ENCODE results near the gene SRSF1. TPM values are rescaled to one million over a fixed set of nuclear protein-coding genes. Genes with fewer than 3 reads are reported as not detected.

Gene SRSF1
- total RNA-seq, 1 experiment from 2014 or later: 232 TPM

DNA sequence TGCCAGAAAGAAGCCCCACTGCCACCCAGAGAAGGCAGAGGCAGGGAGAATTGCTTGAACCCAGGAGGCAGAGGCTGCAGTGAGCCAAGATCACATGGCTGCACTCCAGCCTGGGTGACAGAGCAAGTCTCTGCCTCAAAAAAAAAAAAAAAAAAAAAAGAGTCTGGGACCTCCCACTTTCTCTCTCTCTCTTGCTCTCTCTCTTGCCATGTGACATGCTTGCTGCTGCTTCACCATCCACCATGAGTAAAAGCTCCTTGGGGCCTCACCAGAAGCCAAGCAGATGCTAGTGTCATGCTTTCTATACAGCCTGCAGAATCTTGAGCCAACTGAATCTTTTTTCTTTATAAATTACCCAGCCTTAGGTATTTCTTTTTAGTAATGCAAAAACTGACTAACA, 21.5 kb upstream of the SRSF1 start:
- peaks cover 26% of the 10 kb centered on the region for H3K27me3 Mint-ChIP-seq (ENCODE audit: unreplicated experiment)
- H3K4me1 Mint-ChIP-seq (ENCODE audit: low read depth, unreplicated experiment): no peaks in the 10 kb centered on the region

GRCh38 chr17:58020401-58020800, 13.4 kb upstream of the SRSF1 start:
- H3K9me3 Mint-ChIP-seq (ENCODE audit: low read depth, unreplicated experiment): no peaks in the 10 kb centered on the region
- H3K36me3 Mint-ChIP-seq (ENCODE audit: insufficient read depth, unreplicated experiment): peaks cover 5% of the 10 kb centered on the region
- CTCF ChIA-PET: no interaction called here
- no peak overlapping the region for H3K4me3 Mint-ChIP-seq (ENCODE audit: low read depth, unreplicated experiment)
- BruUV-seq (replicated peaks): no TSS peak
- H3K4me1 Mint-ChIP-seq (ENCODE audit: low read depth, unreplicated experiment): no peaks in the 10 kb centered on the region
- no peak overlapping the region for H3K27ac Mint-ChIP-seq (ENCODE audit: unreplicated experiment)
- DNase-seq: no peak
- TF ChIP-seq CTCF (IDR thresholded peaks at IDR 0.05; ENCODE audit: unreplicated experiment): no peak
- intact Hi-C loops (cut with micrococcal nuclease; ENCODE audit: unreplicated experiment): no loop called here
- H3K27me3 Mint-ChIP-seq (ENCODE audit: unreplicated experiment): peaks cover 3% of the 10 kb centered on the region

More for the DNA sequence above, 21.5 kb upstream of the SRSF1 start:
- H3K9me3 Mint-ChIP-seq (ENCODE audit: low read depth, unreplicated experiment): peaks cover 5% of the 10 kb centered on the region
- CTCF ChIA-PET: no interaction called here
- H3K27ac Mint-ChIP-seq (ENCODE audit: unreplicated experiment): no peak overlapping the region
- no peak for TF ChIP-seq CTCF (IDR thresholded peaks at IDR 0.05; ENCODE audit: unreplicated experiment)
- H3K36me3 Mint-ChIP-seq (ENCODE audit: insufficient read depth, unreplicated experiment): no peaks in the 10 kb centered on the region
- no peak for DNase-seq
- BruUV-seq (replicated peaks): no TSS peak
- H3K4me3 Mint-ChIP-seq (ENCODE audit: low read depth, unreplicated experiment): no peak overlapping the region
- intact Hi-C loops (cut with micrococcal nuclease; ENCODE audit: unreplicated experiment): no loop called here

- Mint-ChIP-seq H3K27me3 (ENCODE audit: unreplicated experiment) (no peaks in the 10 kb centered on the region), H3K36me3 (ENCODE audit: insufficient read depth, unreplicated experiment) (peaks cover 5% of the 10 kb centered on the region), H3K27ac (ENCODE audit: unreplicated experiment) (no peak overlapping the region), H3K4me3 (ENCODE audit: low read depth, unreplicated experiment) (no peak overlapping the region), H3K9me3 (ENCODE audit: low read depth, unreplicated experiment) (no peaks in the 10 kb centered on the region), H3K4me1 (ENCODE audit: low read depth, unreplicated experiment) (no peaks in the 10 kb centered on the region)
- DNase-seq: no peak
- no peak for TF ChIP-seq CTCF (IDR thresholded peaks at IDR 0.05; ENCODE audit: unreplicated experiment)
- intact Hi-C loops (cut with micrococcal nuclease; ENCODE audit: unreplicated experiment): no loop called here
- BruUV-seq (replicated peaks): no TSS peak
- CTCF ChIA-PET: interaction anchor here (0.8 kb wide), 1 partner anchor 65 kb away, joined by 3 read pairs; no protein-coding TSS in a partner anchor
Observed at GRCh38 chr17:58019521-58019920, 12.5 kb upstream of the SRSF1 start.

- Mint-ChIP-seq H3K4me1 (ENCODE audit: low read depth, unreplicated experiment) (no peaks in the 10 kb centered on the region), H3K27ac (ENCODE audit: unreplicated experiment) (no peak overlapping the region), H3K36me3 (ENCODE audit: insufficient read depth, unreplicated experiment) (peaks cover 5% of the 10 kb centered on the region), H3K9me3 (ENCODE audit: low read depth, unreplicated experiment) (no peaks in the 10 kb centered on the region), H3K27me3 (ENCODE audit: unreplicated experiment) (no peaks in the 10 kb centered on the region), H3K4me3 (ENCODE audit: low read depth, unreplicated experiment) (no peak overlapping the region)
- DNase-seq: no peak
- no peak for TF ChIP-seq CTCF (IDR thresholded peaks at IDR 0.05; ENCODE audit: unreplicated experiment)
- no TSS peak for BruUV-seq (replicated peaks)
- CTCF ChIA-PET: interaction anchor here (0.8 kb wide), 1 partner anchor 64 kb away, joined by 3 read pairs; no protein-coding TSS in a partner anchor
- intact Hi-C loops (cut with micrococcal nuclease; ENCODE audit: unreplicated experiment): no loop called here
Observed at GRCh38 chr17:58019039-58019438, 12.0 kb upstream of the SRSF1 start.

All from Calu3 (cell line).